Astrocyte (in vitro differentiated cells and primary cell): Measurements from ENCODE around the gene LRRTM3.

Source experiments
- EZH2 ChIP-seq: IDR thresholded peaks from 2 replicates; pipeline ENCODE4 v1.6.1; 2012; ENCODE audit warnings: mild to moderate bottlenecking, low read length, inconsistent platforms; ENCODE audit not compliant: insufficient read depth
- TF ChIP-seq, protein P1 (sequence below): IDR thresholded peaks from 2 replicates; pipeline ENCODE4 v1.5.1; 2011; ENCODE audit warnings: low read depth, mild to moderate bottlenecking, inconsistent platforms, low read length, moderate library complexity; ENCODE audit not compliant: insufficient read depth

DNA sequence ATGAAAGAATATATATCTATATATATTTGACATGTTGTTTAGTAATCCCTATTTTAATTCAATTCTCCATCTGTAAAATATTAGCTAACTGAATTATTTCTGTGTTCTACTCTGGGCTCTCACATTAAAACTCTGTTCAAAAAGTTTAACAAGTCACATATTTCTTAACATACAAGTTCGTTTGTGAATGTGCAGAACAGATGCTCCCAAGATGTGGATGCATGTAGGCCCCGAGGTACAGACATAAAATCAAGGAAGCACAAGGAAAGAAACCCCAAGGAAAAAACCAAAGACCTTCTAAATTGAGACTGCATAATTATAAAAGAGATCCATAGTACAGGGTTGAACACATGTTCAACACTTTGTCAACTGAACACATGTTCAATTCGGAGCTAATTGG is 175.1 kb downstream of the LRRTM3 start:
- TF ChIP-seq, protein P1, sequence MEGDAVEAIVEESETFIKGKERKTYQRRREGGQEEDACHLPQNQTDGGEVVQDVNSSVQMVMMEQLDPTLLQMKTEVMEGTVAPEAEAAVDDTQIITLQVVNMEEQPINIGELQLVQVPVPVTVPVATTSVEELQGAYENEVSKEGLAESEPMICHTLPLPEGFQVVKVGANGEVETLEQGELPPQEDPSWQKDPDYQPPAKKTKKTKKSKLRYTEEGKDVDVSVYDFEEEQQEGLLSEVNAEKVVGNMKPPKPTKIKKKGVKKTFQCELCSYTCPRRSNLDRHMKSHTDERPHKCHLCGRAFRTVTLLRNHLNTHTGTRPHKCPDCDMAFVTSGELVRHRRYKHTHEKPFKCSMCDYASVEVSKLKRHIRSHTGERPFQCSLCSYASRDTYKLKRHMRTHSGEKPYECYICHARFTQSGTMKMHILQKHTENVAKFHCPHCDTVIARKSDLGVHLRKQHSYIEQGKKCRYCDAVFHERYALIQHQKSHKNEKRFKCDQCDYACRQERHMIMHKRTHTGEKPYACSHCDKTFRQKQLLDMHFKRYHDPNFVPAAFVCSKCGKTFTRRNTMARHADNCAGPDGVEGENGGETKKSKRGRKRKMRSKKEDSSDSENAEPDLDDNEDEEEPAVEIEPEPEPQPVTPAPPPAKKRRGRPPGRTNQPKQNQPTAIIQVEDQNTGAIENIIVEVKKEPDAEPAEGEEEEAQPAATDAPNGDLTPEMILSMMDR, result no peak
- no peak for TF ChIP-seq EZH2
